ENCODE data around the gene RNF40. TPM values are rescaled to one million over a fixed set of nuclear protein-coding genes. Genes with fewer than 3 reads are reported as not detected.

Gene RNF40
- polyA plus RNA-seq, 1 donor from 2014 or later, result 85.2 TPM

DNA sequence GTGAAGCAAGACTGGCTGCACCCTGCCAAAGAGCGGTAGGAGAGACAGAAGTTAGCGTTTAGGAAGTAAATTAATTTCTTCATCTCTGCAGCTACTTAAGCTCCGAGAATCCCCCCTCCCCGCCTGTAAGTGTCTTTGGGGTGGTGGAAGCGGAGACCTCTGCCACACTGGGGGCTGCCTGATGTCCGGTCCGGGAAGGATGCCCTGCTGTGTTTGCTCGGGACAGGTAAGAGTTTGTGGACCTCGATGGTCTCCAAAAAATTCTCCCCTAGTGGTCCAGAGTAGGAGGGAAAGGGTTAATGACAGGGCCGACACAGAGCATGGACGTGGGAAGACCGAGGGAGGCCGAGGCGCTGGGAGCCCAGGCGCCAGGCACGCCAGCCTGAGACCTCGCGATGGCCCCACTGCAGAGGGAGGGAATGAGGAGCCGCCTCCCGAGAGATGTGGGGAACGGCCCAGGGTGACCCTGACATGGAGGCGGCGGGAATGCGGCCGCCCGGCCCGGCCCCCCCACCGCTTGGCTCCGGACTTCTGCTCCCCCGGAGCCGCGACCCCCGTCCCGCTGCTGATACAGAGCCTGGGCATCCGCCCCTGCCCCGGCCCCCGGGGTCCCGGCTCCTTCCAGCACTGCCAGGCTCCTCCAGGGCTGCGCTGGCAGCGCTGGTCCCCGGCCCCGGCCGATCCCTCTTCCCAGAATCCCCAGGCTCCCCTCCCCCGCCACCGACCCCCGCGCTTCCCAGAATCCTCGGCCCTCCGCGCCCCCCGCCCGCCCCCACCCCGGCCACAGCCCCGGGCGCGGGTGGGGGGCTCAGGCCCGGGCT lies 24.2 kb downstream of the RNF40 start:
- H3K36me3 ChIP-seq (ENCODE audit: insufficient read depth, low read length), result no peaks in the 10 kb centered on the region
- peak overlapping the region; percentile 87 for H3K27ac ChIP-seq (ENCODE audit: low read length)
- TF ChIP-seq MXI1 (conservative IDR thresholded peaks at IDR 0.05; ENCODE audit: poor library complexity, severe bottlenecking) (peak; percentile 14), TAF1 (IDR thresholded peaks at IDR 0.05; ENCODE audit: low read depth) (no peak)
- no peaks in the 10 kb centered on the region for H3F3A ChIP-seq (ENCODE audit: insufficient read depth, low read length, poor library complexity, severe bottlenecking)
- peak overlapping the region; percentile 97 for H3K4me2 ChIP-seq (ENCODE audit: low read length)
- no peaks in the 10 kb centered on the region for H3K9me3 ChIP-seq (ENCODE audit: low read length)
- peaks cover 22% of the 10 kb centered on the region for H3K79me2 ChIP-seq (replicated peaks; ENCODE audit: insufficient read depth, low read length)
- peak overlapping the region; percentile 45 for H2AFZ ChIP-seq (ENCODE audit: low read depth, low read length)
- peak overlapping the region; percentile 93 for H3K4me3 ChIP-seq (ENCODE audit: low read length)
- no peaks in the 10 kb centered on the region for H4K20me1 ChIP-seq (ENCODE audit: insufficient read depth)
- peak overlapping the region; percentile 95 for H3K9ac ChIP-seq (ENCODE audit: low read length)
- H3K9me2 ChIP-seq (ENCODE audit: insufficient read depth, low read length), result no peaks in the 10 kb centered on the region
- H3K27me3 ChIP-seq (ENCODE audit: insufficient read depth, low read depth, low read length), result no peaks in the 10 kb centered on the region

DNA sequence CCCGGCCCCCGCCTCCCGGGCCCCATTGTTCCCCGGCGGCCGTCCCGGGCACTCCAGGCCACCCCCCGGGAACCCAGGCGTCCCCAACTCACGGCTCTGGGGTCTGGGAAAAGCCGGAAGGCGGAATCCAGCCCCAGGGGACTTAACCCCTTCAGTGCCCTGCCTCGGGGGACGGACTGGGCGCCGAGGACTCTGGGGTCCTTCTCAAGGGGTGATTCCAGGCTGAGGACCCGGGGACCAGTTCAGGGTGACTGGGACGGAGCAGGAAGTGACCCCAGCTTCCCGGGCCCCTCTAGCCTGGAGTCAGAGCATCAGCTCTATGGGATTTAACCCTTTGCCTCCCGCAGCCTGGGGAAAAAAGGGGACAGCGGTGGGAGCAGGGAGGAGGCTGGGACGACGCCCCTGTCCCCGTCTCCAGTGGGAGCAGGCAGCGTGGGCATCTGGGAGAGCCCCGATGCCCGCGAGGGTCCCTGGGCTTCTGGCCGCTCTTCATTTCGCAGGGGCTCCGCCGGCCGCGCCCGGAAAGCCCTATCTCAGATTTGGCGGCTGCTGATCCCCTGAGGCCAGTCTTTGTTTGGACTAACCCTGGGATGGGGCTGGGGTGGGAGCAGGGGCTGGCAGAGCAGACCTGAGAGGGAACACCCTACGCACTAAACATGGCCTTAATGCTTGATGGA lies 25.0 kb downstream of the RNF40 start, which contains the start of gene ZNF629:
TSS of gene ZNF629 (minus strand) at position 270 of the 677 bp plus-strand sequence. CDS start 2,723 bp downstream, outside the sequence.
- H3K4me2 ChIP-seq (ENCODE audit: low read length), result peak within 1 kb of the TSS; percentile 97
- no peaks in the 10 kb centered on the region for H3K9me2 ChIP-seq (ENCODE audit: insufficient read depth, low read length)
- TF ChIP-seq SMC3 (conservative IDR thresholded peaks at IDR 0.05; ENCODE audit: poor library complexity), result peak; percentile 65
- peak; percentile 80 for TF ChIP-seq POLR2AphosphoS5 (IDR thresholded peaks at IDR 0.05)
- no peak for TF ChIP-seq EZH2 (IDR thresholded peaks at IDR 0.05; ENCODE audit: borderline replicate concordance, insufficient read depth, low read length, poor library complexity, severe bottlenecking)
- TF ChIP-seq, protein P1, sequence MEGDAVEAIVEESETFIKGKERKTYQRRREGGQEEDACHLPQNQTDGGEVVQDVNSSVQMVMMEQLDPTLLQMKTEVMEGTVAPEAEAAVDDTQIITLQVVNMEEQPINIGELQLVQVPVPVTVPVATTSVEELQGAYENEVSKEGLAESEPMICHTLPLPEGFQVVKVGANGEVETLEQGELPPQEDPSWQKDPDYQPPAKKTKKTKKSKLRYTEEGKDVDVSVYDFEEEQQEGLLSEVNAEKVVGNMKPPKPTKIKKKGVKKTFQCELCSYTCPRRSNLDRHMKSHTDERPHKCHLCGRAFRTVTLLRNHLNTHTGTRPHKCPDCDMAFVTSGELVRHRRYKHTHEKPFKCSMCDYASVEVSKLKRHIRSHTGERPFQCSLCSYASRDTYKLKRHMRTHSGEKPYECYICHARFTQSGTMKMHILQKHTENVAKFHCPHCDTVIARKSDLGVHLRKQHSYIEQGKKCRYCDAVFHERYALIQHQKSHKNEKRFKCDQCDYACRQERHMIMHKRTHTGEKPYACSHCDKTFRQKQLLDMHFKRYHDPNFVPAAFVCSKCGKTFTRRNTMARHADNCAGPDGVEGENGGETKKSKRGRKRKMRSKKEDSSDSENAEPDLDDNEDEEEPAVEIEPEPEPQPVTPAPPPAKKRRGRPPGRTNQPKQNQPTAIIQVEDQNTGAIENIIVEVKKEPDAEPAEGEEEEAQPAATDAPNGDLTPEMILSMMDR (IDR thresholded peaks at IDR 0.05; ENCODE audit: poor library complexity, severe bottlenecking), result peak; percentile 20
- TF ChIP-seq MXI1 (conservative IDR thresholded peaks at IDR 0.05; ENCODE audit: poor library complexity, severe bottlenecking), result peak; percentile 42
- peak; percentile 56 for TF ChIP-seq TAF1 (IDR thresholded peaks at IDR 0.05; ENCODE audit: low read depth)
- peak; percentile 60 for TF ChIP-seq EP300 (conservative IDR thresholded peaks at IDR 0.05; ENCODE audit: poor library complexity, severe bottlenecking)
- TF ChIP-seq, protein P2, sequence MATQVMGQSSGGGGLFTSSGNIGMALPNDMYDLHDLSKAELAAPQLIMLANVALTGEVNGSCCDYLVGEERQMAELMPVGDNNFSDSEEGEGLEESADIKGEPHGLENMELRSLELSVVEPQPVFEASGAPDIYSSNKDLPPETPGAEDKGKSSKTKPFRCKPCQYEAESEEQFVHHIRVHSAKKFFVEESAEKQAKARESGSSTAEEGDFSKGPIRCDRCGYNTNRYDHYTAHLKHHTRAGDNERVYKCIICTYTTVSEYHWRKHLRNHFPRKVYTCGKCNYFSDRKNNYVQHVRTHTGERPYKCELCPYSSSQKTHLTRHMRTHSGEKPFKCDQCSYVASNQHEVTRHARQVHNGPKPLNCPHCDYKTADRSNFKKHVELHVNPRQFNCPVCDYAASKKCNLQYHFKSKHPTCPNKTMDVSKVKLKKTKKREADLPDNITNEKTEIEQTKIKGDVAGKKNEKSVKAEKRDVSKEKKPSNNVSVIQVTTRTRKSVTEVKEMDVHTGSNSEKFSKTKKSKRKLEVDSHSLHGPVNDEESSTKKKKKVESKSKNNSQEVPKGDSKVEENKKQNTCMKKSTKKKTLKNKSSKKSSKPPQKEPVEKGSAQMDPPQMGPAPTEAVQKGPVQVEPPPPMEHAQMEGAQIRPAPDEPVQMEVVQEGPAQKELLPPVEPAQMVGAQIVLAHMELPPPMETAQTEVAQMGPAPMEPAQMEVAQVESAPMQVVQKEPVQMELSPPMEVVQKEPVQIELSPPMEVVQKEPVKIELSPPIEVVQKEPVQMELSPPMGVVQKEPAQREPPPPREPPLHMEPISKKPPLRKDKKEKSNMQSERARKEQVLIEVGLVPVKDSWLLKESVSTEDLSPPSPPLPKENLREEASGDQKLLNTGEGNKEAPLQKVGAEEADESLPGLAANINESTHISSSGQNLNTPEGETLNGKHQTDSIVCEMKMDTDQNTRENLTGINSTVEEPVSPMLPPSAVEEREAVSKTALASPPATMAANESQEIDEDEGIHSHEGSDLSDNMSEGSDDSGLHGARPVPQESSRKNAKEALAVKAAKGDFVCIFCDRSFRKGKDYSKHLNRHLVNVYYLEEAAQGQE (IDR thresholded peaks at IDR 0.05; ENCODE audit: borderline replicate concordance), result peak; percentile 72
- TF ChIP-seq RAD21 (conservative IDR thresholded peaks at IDR 0.05), result peak; percentile 52
- no peaks in the 10 kb centered on the region for H4K20me1 ChIP-seq (ENCODE audit: insufficient read depth)
- H3K9ac ChIP-seq (ENCODE audit: low read length), result peak within 1 kb of the TSS; percentile 95
- peak within 1 kb of the TSS; percentile 96 for H2AFZ ChIP-seq (ENCODE audit: low read depth, low read length)
- H3K79me2 ChIP-seq (replicated peaks; ENCODE audit: insufficient read depth, low read length), result peaks cover 22% of the 10 kb centered on the region
- peak within 1 kb of the TSS; percentile 93 for H3K4me3 ChIP-seq (ENCODE audit: low read length)
- no peaks in the 10 kb centered on the region for H3K27me3 ChIP-seq (ENCODE audit: insufficient read depth, low read depth, low read length)
- H3K27ac ChIP-seq (ENCODE audit: low read length), result peak within 1 kb of the TSS; percentile 87
- no peaks in the 10 kb centered on the region for H3K9me3 ChIP-seq (ENCODE audit: low read length)
- no peaks in the 10 kb centered on the region for H3K36me3 ChIP-seq (ENCODE audit: insufficient read depth, low read length)
- no peaks in the 10 kb centered on the region for H3F3A ChIP-seq (ENCODE audit: insufficient read depth, low read length, poor library complexity, severe bottlenecking)
